Tibial nerve (tissue), 4 donors: ENCODE results near the gene SLC37A1.

Experiments used
- CTCF ChIP-seq, 5 experiments: fragments of 200-600 bp in 3 of 5; fragments of 450-650 bp in 2 of 5; sonication (generic) in 3 of 5; IDR thresholded peaks; one replicate each; pipeline ENCODE4 v1.5.1; 2016 to 2019; ENCODE audit warnings: antibody characterized with exemption in 5 of 5, mild to moderate bottlenecking in 3 of 5, moderate library complexity in 2 of 5
- EP300 ChIP-seq, 2 donors: sonication (generic); formaldehyde crosslinking; IDR thresholded peaks; one replicate each; pipeline ENCODE4 v1.6.1; 2017; ENCODE audit warnings: antibody characterized with exemption in 2 of 2, mild to moderate bottlenecking in 1 of 2
- POLR2A ChIP-seq, 2 donors: fragments of 450-650 bp; IDR thresholded peaks; one replicate each; pipeline ENCODE4 v1.6.1; 2017; ENCODE audit warnings: antibody characterized with exemption in 2 of 2, mild to moderate bottlenecking in 2 of 2, moderate library complexity in 2 of 2

- no peak for TF ChIP-seq EP300 (IDR thresholded peaks at IDR 0.05)
- TF ChIP-seq CTCF (IDR thresholded peaks at IDR 0.05) = no peak
- no peak for TF ChIP-seq POLR2A (IDR thresholded peaks at IDR 0.05)
These were observed 1.2 kb upstream of the SLC37A1 start for GRCh38 chr21:42512346-42513034.
